HG03439 (cell line): ENCODE measurements around the gene VPS35.
"Not testable (repeated sequence)": the region's sequence is repeated elsewhere in the genome, so short reads cannot be mapped to it uniquely, and the experiment has no call there.

Experiments
- ATAC-seq: cut with Tn5 transposase; IDR thresholded peaks from one replicate; pipeline ENCODE4 v1.9.1; 2021; ENCODE audit warnings: mild to moderate bottlenecking, moderate library complexity; ENCODE audit not compliant: unreplicated experiment

Gene VPS35

DNA sequence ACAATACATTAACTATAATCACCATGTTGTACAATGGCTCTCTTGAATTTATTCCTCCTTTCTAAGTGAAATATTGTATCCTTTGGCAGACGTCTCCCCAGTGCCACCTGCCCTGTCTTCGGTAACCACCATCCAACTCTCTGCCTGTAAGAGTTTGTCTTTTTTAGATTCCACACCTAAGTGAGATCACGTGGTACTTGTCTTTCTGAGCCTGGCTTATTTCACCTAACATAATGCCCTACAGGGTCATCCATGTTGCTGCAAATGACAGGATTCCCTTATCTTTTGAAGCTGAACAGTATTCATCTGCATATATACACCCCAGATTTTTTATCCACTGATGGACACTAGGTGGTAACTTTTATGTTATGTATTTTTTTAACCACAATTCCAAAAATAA, 24.7 kb upstream of the VPS35 start:
- ATAC-seq = no peak

DNA sequence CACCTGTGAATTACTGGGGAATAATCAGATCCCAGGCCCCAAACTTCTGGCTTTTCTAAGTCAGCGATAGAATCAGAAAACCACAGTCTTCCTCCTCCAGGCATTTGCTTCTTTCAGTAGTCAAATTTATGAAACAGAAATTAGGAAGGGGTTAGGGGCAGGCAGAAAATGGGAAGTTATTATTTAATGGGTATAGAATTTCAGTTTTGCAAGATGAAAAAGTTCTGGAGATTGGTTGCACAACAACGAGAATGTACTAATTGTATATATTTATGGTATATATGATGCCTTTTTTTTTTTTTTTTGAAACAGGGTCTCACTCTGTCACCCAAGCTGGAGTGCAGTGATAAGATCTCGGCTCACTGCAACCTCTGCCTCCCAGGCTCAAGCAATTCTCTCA, 23.9 kb upstream of the VPS35 start:
- no peak for ATAC-seq

DNA sequence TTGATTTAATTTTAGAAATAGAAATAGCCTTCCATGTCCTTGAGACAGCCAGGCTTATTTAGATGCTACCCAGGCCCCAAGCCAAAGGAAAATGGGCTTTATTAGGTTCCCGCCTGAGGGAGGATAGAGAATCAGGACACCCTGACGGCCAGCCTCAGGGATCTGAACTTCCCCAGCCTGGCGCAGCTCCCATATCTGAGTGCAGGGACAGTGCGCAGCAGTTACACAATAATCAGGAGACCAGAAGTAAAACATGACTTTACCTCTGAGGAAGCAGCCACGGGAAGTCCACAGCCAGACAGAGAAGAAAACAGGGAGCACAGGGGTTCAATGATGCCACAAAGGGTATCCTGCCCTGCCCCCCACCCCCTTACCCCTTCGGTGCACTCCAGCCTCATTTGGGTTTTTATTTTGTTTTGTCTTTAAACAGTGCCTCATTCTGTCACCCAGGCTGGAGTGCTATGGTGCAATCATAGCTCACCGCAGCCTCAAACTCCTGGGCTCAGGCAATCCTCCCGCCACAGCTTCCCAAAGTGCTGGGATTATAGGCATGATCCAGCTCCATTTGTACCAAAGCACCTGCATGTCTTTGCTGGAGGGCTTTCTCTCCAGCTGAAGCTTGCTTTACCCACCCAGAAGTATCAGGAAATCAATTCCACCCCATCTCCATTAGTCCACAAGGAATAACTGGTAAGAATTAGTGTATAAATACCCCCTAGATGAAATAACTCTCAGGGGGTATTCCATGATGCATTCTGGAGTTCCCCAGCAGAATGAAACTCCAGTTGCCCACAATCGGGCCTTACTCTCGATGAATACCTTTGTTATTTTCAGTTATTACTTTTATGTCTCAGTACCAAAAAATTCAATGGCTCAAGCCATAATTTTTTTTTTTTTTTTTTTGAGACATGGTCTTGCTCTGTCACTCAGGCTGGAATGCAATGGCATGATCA, 22.4 kb upstream of the VPS35 start:
- no peak for ATAC-seq

- ATAC-seq = no peak
Measured at GRCh38 chr16:46709469-46710005, 20.6 kb upstream of the VPS35 start.

DNA sequence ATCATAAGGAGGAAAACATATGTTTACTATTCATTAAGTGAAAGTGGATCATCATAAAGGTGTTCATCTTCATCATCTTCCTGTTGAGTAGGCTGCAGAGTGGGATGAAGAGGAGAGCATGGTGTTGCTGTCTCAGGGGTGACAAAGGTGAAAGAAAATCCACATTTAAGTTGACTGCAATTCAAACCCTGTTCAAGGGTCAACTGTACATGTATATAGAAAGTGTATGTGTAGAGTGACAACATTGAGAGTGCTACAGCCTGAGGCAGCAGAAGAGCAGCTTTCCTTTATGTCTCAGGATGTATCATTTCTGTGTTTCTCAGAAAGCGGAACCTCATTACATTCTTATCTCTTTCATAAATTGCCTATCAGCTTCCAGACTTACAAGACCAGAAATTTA, 17.7 kb upstream of the VPS35 start:
- ATAC-seq = no peak

DNA sequence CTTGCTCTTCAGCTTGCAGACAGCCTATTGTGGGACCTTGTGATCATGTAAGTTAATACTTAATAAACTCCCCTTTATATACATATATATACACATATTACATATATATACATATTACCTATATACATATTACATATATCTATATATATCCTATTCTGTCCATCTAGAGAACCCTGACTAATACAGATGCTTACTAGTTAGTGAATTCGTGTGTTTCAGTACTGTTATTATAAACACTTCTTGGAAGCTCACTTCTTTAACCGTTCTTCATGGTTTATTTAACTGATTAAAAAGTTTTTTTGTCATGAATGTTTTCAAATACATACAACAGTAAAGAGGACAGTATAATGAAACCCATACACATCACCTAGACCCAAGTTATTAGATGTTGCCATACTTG, 13.1 kb upstream of the VPS35 start:
- no peak for ATAC-seq

DNA sequence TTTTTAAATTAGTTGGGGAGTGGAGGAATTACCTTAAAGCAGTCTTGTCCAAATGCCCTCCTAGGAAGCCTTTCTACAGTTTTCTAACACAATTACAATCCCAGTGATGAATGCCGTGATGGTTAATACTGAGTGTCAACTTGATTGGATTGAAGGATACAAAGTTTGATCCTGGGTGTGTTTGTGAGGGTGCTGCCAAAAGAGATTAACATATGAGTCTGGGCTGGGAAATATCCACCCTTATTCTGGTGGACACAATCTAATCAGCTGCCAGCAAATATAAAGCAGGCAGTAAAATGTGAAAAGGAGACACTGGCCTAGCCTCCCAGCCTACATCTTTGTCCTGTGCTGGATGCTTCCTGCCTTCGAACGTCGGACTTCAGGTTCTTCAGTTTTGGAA, 12.6 kb upstream of the VPS35 start:
- ATAC-seq = no peak

DNA sequence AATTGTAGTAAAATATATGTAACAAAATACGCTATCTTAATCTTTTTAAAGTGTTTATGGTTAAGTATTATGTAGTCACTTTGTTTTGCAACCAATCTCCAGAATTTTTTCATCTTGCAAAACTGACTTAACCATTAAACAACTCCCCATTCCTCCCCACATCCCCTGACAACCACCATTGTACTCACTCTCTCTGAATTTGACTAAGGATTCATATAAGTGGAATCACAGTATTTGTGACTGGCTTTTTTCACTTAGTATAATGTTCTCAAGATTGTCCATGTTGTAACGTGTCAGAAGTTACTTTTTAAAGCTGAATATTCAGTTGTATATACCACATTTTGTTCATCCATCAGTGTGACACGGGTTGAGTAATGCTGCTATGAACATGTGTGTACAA, 11.1 kb upstream of the VPS35 start:
- ATAC-seq = no peak

DNA sequence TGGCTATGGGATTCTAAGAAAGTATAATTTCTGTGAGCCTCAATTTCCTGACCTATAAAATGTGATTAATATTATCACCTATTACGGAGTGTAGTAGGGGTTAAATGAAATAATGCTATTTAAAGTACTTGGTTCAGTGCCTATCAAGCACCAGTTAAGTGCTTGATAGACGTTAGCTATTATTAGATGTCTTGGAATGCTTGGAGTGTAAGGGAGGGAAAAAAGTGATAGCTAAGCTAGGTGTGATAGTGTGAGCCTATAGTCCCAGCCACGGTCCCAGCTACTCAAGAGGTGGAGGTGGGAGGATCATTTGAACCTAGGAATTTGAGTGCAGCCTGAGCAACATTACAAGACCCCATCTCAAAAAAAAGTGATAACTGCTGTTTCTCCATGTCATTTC, 8.0 kb upstream of the VPS35 start:
- ATAC-seq = no peak

DNA sequence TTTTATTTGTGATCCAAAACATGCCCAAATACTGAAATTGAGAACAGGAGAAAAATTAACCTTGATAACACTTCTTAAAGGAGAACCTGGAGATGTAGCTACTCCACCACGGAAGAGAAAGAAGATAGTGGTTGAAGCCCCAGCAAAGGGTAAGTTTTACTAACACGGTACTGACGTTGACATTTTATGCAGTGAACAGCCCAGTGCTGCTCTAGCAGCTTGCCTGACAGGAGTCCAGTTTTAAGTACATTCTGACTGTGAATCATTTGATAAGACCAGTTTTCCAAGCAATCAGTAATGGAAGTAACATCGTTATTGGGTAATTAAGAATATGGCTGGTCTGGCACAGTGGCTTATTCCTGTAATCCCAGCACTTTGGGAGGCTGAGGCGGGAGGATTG, 7.0 kb upstream of the VPS35 start:
- no peak for ATAC-seq

DNA sequence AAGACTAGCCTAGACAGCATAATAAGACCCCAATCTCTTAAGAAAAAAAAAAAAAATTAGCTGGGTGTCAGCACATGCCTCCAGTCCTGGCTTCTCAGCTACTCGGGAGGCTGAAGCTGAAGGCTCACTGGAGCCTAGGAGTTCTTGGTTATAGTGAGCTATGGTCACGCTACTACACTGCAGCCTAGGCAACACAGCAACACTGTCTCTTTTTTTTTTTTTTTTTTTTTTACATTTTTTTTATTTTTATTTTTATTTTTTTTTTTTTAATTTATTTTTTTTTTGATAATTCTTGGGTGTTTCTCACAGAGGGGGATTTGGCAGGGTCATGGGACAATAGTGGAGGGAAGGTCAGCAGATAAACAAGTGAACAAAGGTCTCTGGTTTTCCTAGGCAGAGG, 4.6 kb upstream of the VPS35 start:
- no peak for ATAC-seq

GRCh38 chr16:46691726-46692125, 2.7 kb upstream of the VPS35 start:
- ATAC-seq = no peak

- no peak for ATAC-seq
Measured at GRCh38 chr16:46690281-46691178, 1.6 kb upstream of the VPS35 start.

GRCh38 chr16:46689365-46690280, 645 bp upstream of the VPS35 start, which contains the start of gene ORC6:
Gene ORC6, plus strand, starts transcription at chr16:46689659. Its CDS starts 47 bp downstream, at chr16:46689706.
- ATAC-seq = peak; percentile 77

- ATAC-seq = no peak
Measured at GRCh38 chr16:46688101-46688653, 801 bp downstream of the VPS35 start.

GRCh38 chr16:46687486-46687885, 1.5 kb downstream of the VPS35 start:
- ATAC-seq = no peak

DNA sequence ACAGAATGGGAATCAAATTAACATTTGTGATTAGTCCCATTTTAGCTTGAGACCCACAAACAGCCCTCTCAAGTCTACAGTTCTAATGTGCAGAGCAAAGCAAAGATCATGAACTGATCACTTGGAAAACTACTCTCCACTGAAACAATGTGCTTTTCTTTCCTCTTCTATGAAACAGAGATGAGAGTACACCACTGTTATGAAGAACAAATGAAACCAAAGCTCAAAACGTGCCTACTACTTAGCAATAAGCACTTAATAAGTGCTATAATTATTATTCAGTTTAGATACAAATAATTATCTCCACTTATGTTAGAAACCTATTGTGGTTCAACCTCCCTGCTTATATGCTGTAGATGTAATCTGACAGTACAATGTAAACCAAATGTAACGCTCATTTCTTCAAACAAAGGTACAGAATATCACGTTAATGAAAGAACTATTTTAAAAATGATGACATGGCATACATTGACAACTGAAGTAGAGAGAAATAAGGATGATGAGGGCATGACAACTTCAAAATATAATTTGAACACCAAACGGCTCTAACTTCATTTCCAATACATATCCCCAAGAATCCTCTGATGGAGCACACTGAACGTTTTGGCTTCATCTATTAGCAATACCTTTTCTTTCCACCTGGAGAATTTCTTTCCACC, 2.0 kb downstream of the VPS35 start:
- no peak for ATAC-seq

DNA sequence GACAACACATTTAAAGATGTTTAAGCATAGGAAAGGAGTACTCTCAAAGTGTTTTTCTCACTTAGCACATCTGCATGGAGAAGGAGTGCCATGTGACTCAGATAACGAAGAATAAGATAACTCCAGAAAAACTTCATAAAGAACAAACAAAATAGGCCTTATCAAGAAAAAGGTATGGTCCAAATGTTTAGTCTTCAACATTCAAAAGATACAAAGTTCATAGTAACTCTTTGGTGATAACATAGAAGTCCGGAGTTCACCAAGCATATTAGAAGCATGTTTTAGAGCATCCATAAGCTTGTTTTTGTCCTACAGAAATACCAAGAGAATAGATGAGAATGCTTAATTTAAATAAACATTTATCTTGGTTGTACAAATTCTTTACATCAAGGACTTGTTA, 7.1 kb downstream of the VPS35 start:
- ATAC-seq = not testable (repeated sequence)

GRCh38 chr16:46677943-46678342, 11.0 kb downstream of the VPS35 start:
- not testable (repeated sequence) for ATAC-seq
